GM12891 (cell line): ENCODE results near the gene C11orf21.

ENCODE experiments used
- POLR2A ChIP-seq: IDR thresholded peaks from 2 replicates; pipeline ENCODE4 v1.6.1; 2011; ENCODE audit warnings: low read depth, low read length, control low read depth
- POLR2AphosphoS5 ChIP-seq: IDR thresholded peaks from 2 replicates; pipeline ENCODE4 v1.6.1; 2011; ENCODE audit warnings: low read depth, low read length, control low read depth
- SPI1 ChIP-seq: IDR thresholded peaks from 2 replicates; pipeline ENCODE4 v1.6.1; 2011; ENCODE audit warnings: low read depth, low read length, control low read depth
- TAF1 ChIP-seq: IDR thresholded peaks from 2 replicates; pipeline ENCODE4 v1.6.1; 2011; ENCODE audit warnings: low read depth, low read length, control low read depth

DNA sequence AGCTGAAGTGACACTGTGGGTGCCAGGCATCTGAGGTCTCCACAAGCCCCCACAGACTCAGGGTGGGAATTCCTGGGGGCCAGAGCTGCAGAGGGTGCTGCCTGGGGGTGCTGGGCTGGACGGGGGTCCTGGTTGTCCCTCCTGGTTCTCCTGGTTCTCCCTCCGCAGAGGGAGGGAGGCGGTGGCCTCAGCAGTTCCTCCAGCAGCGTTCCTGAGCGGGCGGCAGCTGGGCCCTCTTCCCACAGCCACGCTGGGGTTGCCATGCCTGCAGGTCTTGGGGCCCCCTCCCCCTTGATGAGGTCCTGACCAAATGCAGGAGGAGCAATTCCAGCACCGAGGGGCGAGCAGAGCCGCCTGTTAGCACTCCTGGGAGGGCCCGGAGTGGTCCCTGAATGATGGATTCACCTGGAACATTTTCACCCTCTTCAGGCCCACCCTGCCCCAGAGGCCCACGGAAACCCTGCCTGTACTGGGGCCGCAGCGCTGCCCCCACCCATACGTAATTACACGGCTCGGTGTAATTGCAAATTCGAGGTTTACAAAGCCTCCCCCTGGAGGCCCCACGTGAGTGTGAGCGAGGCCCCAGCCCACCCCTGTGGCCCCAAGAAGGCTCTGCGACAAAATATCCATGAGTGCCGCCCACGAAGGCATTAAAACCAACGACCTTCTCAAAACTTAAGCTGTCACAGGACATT, 635 bp downstream of the C11orf21 start:
- TF ChIP-seq POLR2A (no peak), SPI1 (no peak), POLR2AphosphoS5 (no peak), TAF1 (no peak)
